GM12865 (cell line): ENCODE results near the gene TLCD4.
"Not testable (repeated sequence)": the region's sequence is repeated elsewhere in the genome, so short reads cannot be mapped to it uniquely, and the experiment has no call there.

Source experiments
- DNase-seq: peaks from one replicate; pipeline ENCODE4 v3.0.0; 2010; ENCODE audit warnings: low read depth
- H3K4me3 ChIP-seq: 2 replicates; pipeline ENCODE4 v1.5.1; 2011; ENCODE audit warnings: mild to moderate bottlenecking, low read depth, low read length, control low read depth
- CTCF ChIP-seq: IDR thresholded peaks from 2 replicates; pipeline ENCODE4 v1.5.1; 2011; ENCODE audit warnings: low read length, control low read depth, low read depth, inconsistent platforms; ENCODE audit not compliant: insufficient read depth; ENCODE audit errors: missing control alignments

TLCD4 gene

GRCh38 chr1:95140791-95141190 is 23.6 kb downstream of the TLCD4 start:
- DNase-seq, result no peak
- H3K4me3 ChIP-seq, result no peak overlapping the region
- TF ChIP-seq CTCF, result no peak

- no peak for DNase-seq
- no peak overlapping the region for H3K4me3 ChIP-seq
- no peak for TF ChIP-seq CTCF
Observed at GRCh38 chr1:95145493-95145892, 28.3 kb downstream of the TLCD4 start.

GRCh38 chr1:95146637-95147036 is 29.5 kb downstream of the TLCD4 start:
- no peak for TF ChIP-seq CTCF
- peak; percentile 1 for DNase-seq
- no peak overlapping the region for H3K4me3 ChIP-seq

- DNase-seq, result no peak
- no peak for TF ChIP-seq CTCF
- no peak overlapping the region for H3K4me3 ChIP-seq
Observed at GRCh38 chr1:95154096-95154495, 36.9 kb downstream of the TLCD4 start.

- not testable (repeated sequence) for H3K4me3 ChIP-seq, DNase-seq
Observed at GRCh38 chr1:95165569-95165968, 48.4 kb downstream of the TLCD4 start.
